ENCODE measurements around the gene NCKAP5.

The NCKAP5 gene

GRCh38 chr2:132741754-132742153, 826.5 kb downstream of the NCKAP5 start:
- ATAC-seq (no peak), DNase-seq (no peak)
- Mint-ChIP-seq H3K9me3 (peaks cover 6% of the 10 kb centered on the region), H3K27me3 (no peaks in the 10 kb centered on the region), H3K4me1 (no peaks in the 10 kb centered on the region), H3K27ac (no peak overlapping the region), H3K4me3 (no peak overlapping the region), H3K36me3 (ENCODE audit: low read depth) (no peaks in the 10 kb centered on the region)

DNA sequence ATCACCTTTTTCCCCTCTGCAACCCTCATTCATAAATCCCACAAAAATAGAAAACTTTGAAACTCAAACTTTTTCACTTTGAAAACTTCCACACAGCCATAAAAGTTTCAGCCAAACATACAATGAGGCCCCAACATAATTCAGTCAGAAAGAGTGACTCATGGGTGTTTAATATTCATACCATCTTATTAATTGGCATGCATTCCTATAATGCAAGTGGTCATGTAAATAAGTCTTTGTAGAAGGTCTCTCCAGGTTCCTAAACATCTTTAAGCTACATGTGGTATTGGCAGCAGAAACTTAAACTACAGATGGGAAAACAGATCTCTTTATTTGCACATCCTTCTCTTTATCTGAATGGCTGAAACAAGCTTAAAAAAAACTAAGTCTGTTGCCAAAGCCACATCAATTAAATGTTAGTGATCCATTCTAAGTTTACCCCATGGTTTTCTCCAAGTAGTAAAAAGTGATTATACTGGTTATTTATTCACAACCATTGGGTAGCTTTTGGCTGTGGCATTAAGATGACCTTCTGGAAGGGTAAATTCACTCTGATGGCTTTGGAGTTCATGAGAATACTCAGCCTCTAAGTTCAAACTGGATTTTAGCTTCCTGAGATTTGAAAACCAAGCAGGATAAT, 828.1 kb downstream of the NCKAP5 start:
- Mint-ChIP-seq H3K36me3 (ENCODE audit: low read depth) (no peaks in the 10 kb centered on the region), H3K9me3 (peaks cover 6% of the 10 kb centered on the region), H3K4me3 (no peak overlapping the region), H3K27ac (no peak overlapping the region), H3K4me1 (no peaks in the 10 kb centered on the region), H3K27me3 (no peaks in the 10 kb centered on the region)
- no peak for DNase-seq
- no peak for ATAC-seq

- no peak for DNase-seq
- Mint-ChIP-seq H3K27me3 (no peaks in the 10 kb centered on the region), H3K4me3 (no peak overlapping the region), H3K36me3 (ENCODE audit: low read depth) (no peaks in the 10 kb centered on the region), H3K9me3 (peaks cover 6% of the 10 kb centered on the region), H3K27ac (no peak overlapping the region), H3K4me1 (no peaks in the 10 kb centered on the region)
- no peak for ATAC-seq
Observed at GRCh38 chr2:132738223-132738622, 830.0 kb downstream of the NCKAP5 start.

GRCh38 chr2:132736059-132736458, 832.2 kb downstream of the NCKAP5 start:
- Mint-ChIP-seq H3K4me3 (no peak overlapping the region), H3K36me3 (ENCODE audit: low read depth) (no peaks in the 10 kb centered on the region), H3K27ac (no peak overlapping the region), H3K4me1 (no peaks in the 10 kb centered on the region), H3K27me3 (no peaks in the 10 kb centered on the region), H3K9me3 (no peaks in the 10 kb centered on the region)
- ATAC-seq, result no peak
- DNase-seq, result no peak

GRCh38 chr2:132734961-132735360, 833.3 kb downstream of the NCKAP5 start:
- no peaks in the 10 kb centered on the region for H3K27me3 Mint-ChIP-seq
- no peak for DNase-seq
- ATAC-seq, result no peak
- H3K4me1 Mint-ChIP-seq, result no peaks in the 10 kb centered on the region
- no peak overlapping the region for H3K4me3 Mint-ChIP-seq
- H3K27ac Mint-ChIP-seq, result no peak overlapping the region
- H3K9me3 Mint-ChIP-seq, result no peaks in the 10 kb centered on the region
- no peaks in the 10 kb centered on the region for H3K36me3 Mint-ChIP-seq (ENCODE audit: low read depth)

GRCh38 chr2:132733094-132733493, 835.2 kb downstream of the NCKAP5 start:
- Mint-ChIP-seq H3K4me3 (no peak overlapping the region), H3K27me3 (no peaks in the 10 kb centered on the region)

DNA sequence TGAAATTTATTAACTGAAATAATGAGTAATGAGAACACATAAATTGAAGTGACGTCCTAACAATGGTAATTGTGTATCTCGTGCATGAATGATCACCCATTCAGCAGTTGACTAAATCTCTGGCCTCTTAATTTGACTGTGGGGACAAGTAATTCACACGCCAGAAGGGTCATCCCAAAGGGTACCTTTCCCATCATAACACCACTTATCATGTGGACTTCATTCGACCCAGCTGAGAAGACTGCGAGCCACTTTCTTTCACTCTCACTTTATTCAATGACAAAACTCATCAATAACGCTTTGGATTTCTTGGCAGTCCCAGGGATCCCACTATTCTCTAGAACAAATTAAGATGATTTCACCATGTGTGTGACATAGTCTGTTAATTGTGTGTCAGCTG, 835.6 kb downstream of the NCKAP5 start:
- H3K4me1 Mint-ChIP-seq, result no peaks in the 10 kb centered on the region
- no peak overlapping the region for H3K4me3 Mint-ChIP-seq
- no peak for DNase-seq
- no peak overlapping the region for H3K27ac Mint-ChIP-seq
- ATAC-seq, result no peak
- H3K36me3 Mint-ChIP-seq (ENCODE audit: low read depth), result no peaks in the 10 kb centered on the region
- H3K9me3 Mint-ChIP-seq, result no peaks in the 10 kb centered on the region
- no peaks in the 10 kb centered on the region for H3K27me3 Mint-ChIP-seq

More at GRCh38 chr2:132733094-132733493, 835.2 kb downstream of the NCKAP5 start:
- Mint-ChIP-seq H3K9me3 (no peaks in the 10 kb centered on the region), H3K36me3 (ENCODE audit: low read depth) (no peaks in the 10 kb centered on the region), H3K4me1 (no peaks in the 10 kb centered on the region), H3K27ac (no peak overlapping the region)
- DNase-seq (no peak), ATAC-seq (no peak)

DNA sequence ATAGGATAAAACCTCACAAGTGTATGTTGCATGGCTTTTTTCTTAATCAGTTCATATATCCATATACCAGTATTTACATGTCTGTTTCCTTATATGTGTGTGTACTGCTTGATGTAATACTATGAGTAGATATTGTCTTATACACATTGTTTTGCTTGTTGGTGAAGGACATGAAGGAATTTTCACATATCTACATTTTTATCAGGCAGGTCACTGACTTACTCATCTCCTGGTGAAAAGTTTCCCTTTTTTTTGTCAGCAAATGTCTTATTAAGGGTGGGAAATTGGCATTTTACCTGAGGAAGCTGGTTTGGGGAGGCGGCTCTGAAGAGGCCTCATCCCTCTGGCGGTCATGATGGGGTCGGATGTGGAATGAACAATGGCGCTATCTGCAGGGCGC, 836.8 kb downstream of the NCKAP5 start:
- H3K27ac Mint-ChIP-seq, result no peak overlapping the region
- ATAC-seq (no peak), DNase-seq (no peak)
- H3K36me3 Mint-ChIP-seq (ENCODE audit: low read depth), result no peaks in the 10 kb centered on the region
- H3K9me3 Mint-ChIP-seq, result no peaks in the 10 kb centered on the region
- H3K4me3 Mint-ChIP-seq, result no peak overlapping the region
- H3K4me1 Mint-ChIP-seq, result no peaks in the 10 kb centered on the region
- no peaks in the 10 kb centered on the region for H3K27me3 Mint-ChIP-seq

GRCh38 chr2:132730611-132731010, 837.7 kb downstream of the NCKAP5 start:
- ATAC-seq (no peak), DNase-seq (no peak)
- Mint-ChIP-seq H3K4me3 (no peak overlapping the region), H3K27me3 (no peaks in the 10 kb centered on the region), H3K9me3 (no peaks in the 10 kb centered on the region), H3K27ac (no peak overlapping the region), H3K36me3 (ENCODE audit: low read depth) (no peaks in the 10 kb centered on the region), H3K4me1 (no peaks in the 10 kb centered on the region)

- no peak for ATAC-seq
- Mint-ChIP-seq H3K36me3 (ENCODE audit: low read depth) (no peaks in the 10 kb centered on the region), H3K9me3 (no peaks in the 10 kb centered on the region), H3K27ac (no peak overlapping the region), H3K4me3 (no peak overlapping the region), H3K27me3 (no peaks in the 10 kb centered on the region), H3K4me1 (no peaks in the 10 kb centered on the region)
- no peak for DNase-seq
Observed at GRCh38 chr2:132729522-132729921, 838.7 kb downstream of the NCKAP5 start.

DNA sequence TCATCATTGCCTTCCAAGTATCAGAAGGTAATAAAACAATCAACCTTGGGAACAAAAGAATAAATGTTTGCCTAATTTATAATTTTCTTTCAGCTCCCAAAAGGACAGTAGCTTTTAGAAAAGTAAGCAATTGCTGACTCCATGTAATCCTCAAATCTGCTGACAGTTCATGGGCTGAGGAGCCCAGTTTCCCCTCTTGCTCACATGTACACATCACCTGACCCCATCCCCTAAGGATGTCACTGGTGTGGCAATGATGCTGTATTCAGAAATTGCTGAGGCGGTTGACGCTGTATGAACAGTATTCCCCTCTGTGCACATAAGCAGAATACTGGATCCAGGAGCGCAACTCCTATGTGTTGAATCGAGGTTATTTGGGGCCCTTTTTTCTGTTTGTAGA, 842.1 kb downstream of the NCKAP5 start:
- no peak overlapping the region for H3K4me3 Mint-ChIP-seq
- no peaks in the 10 kb centered on the region for H3K4me1 Mint-ChIP-seq
- no peak for DNase-seq
- H3K27ac Mint-ChIP-seq, result no peak overlapping the region
- no peak for ATAC-seq
- no peaks in the 10 kb centered on the region for H3K27me3 Mint-ChIP-seq
- peaks cover 5% of the 10 kb centered on the region for H3K9me3 Mint-ChIP-seq
- H3K36me3 Mint-ChIP-seq (ENCODE audit: low read depth), result no peaks in the 10 kb centered on the region

GRCh38 chr2:132725748-132726147, 842.5 kb downstream of the NCKAP5 start:
- Mint-ChIP-seq H3K4me3 (no peak overlapping the region), H3K27ac (no peak overlapping the region), H3K36me3 (ENCODE audit: low read depth) (no peaks in the 10 kb centered on the region), H3K4me1 (no peaks in the 10 kb centered on the region), H3K27me3 (no peaks in the 10 kb centered on the region), H3K9me3 (peaks cover 5% of the 10 kb centered on the region)
- DNase-seq (no peak), ATAC-seq (no peak)

- H3K27ac Mint-ChIP-seq, result no peak overlapping the region
- H3K4me3 Mint-ChIP-seq, result no peak overlapping the region
- DNase-seq (no peak), ATAC-seq (no peak)
- H3K4me1 Mint-ChIP-seq, result no peaks in the 10 kb centered on the region
- no peaks in the 10 kb centered on the region for H3K36me3 Mint-ChIP-seq (ENCODE audit: low read depth)
- no peaks in the 10 kb centered on the region for H3K27me3 Mint-ChIP-seq
- peaks cover 5% of the 10 kb centered on the region for H3K9me3 Mint-ChIP-seq
Observed at GRCh38 chr2:132725148-132725547, 843.1 kb downstream of the NCKAP5 start.

DNA sequence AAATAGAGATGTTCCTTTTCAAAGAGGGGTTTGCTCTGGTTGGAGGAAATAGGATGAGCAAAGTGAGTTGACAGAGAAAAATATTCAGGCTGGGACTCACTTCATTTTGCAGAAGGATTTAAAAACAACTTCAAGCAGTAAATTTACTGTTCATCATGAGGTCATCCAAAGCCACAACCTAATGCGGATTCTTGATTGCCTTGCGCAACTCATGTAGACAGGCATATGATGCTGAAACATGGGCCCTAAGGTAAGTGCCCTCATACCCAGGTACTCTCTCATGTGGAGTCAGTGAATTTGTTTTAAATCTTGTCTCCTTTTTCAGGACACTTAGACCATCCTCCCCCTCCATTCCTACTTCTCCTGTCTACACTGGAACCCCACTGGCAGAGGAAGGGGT, 846.3 kb downstream of the NCKAP5 start:
- H3K27me3 Mint-ChIP-seq, result no peaks in the 10 kb centered on the region
- H3K27ac Mint-ChIP-seq, result no peak overlapping the region
- H3K9me3 Mint-ChIP-seq, result peaks cover 8% of the 10 kb centered on the region
- H3K36me3 Mint-ChIP-seq (ENCODE audit: low read depth), result no peaks in the 10 kb centered on the region
- no peak overlapping the region for H3K4me3 Mint-ChIP-seq
- no peak for ATAC-seq
- no peaks in the 10 kb centered on the region for H3K4me1 Mint-ChIP-seq
- DNase-seq, result no peak

GRCh38 chr2:132720393-132720792, 847.9 kb downstream of the NCKAP5 start:
- no peak overlapping the region for H3K4me3 Mint-ChIP-seq
- peaks cover 8% of the 10 kb centered on the region for H3K9me3 Mint-ChIP-seq
- no peaks in the 10 kb centered on the region for H3K36me3 Mint-ChIP-seq (ENCODE audit: low read depth)
- H3K4me1 Mint-ChIP-seq, result no peaks in the 10 kb centered on the region
- ATAC-seq (no peak), DNase-seq (no peak)
- H3K27me3 Mint-ChIP-seq, result no peaks in the 10 kb centered on the region
- H3K27ac Mint-ChIP-seq, result no peak overlapping the region

DNA sequence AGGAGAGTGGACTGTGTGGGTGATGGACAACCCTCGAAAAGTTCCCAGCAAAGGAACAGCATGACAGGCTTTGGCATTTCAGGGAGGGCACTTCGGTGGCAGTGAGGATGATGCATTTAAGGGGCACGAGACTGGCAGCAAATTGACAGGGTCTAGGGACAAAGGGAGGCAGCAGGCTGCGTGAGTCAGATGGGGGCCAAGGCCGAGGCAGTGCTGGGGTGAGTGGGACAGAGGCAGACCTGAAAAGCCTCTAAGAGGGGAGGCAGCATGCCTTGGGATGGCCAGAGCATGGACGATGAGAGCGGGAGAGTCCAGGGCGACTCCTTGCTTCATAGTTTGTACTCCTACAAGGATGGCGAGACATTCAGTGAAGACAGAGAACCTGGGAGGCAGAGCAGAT, 848.8 kb downstream of the NCKAP5 start:
- no peaks in the 10 kb centered on the region for H3K4me1 Mint-ChIP-seq
- H3K36me3 Mint-ChIP-seq (ENCODE audit: low read depth), result no peaks in the 10 kb centered on the region
- H3K4me3 Mint-ChIP-seq, result no peak overlapping the region
- ATAC-seq (no peak), DNase-seq (no peak)
- peaks cover 8% of the 10 kb centered on the region for H3K9me3 Mint-ChIP-seq
- H3K27me3 Mint-ChIP-seq, result no peaks in the 10 kb centered on the region
- no peak overlapping the region for H3K27ac Mint-ChIP-seq

Data from activated naive CD8-positive, alpha-beta T cell treated with anti-CD3 and anti-CD28 coated beads, Interleukin-2, amount 50 U/mL, for 24 hours (primary cell).